Measurements from ENCODE around the gene ACTR8.

ACTR8 gene

DNA sequence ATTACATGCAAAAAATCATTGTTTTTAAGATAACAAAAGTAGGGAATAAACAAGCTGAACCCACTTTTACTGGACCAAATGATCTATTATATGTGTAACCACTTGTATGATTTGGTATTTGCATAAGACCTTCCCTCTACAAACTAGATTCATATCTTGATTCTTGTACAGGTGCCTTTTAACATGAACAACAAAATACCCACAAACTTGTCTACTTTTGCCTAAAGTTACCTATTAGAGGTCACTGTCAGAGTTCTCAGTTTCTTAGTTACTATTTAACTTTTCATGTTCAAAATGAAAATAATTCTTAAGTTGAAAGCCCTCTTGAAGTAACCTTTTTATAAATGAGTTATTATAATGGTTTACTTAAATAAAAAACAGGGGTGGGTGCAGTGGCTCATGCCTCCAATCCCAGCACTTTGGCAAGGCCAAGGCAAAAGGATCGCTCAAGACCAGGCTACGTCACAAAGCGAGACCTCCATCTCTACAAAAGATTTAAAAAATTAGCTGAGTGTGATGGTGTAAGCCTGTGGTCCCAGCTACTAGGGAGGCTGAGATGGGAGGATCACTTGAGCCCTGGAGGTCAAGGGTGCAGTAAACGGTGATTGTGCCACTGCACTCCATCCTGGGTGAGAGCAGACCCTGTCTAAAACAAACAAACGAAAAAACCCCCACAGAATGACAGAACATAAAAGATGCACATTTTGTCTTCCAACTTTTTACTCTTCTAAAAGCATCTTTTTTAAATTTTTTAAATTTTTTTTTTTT is 16.0 kb downstream of the ACTR8 start:
- no peak for DNase-seq (ENCODE audit: low read depth)

DNA sequence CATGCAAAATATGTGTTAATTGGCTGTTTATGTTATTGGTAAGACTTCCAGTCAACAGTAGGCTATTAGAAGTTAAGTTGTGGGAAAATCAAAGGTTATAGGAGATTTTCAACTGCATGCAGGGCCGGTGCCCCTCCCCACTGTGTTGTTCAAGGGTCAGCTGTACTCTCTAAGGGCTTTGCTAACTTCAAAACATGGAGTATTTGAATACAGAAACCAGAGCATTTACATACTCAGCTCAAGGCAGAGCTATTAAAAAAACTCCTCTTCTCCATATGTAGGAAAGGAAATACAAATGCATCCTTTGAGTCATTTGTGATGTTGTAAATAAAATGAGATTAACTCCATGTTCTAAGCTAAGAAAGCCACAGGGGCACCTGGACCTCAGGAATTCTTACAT is 18.8 kb downstream of the ACTR8 start:
- DNase-seq (ENCODE audit: low read depth): no peak

DNA sequence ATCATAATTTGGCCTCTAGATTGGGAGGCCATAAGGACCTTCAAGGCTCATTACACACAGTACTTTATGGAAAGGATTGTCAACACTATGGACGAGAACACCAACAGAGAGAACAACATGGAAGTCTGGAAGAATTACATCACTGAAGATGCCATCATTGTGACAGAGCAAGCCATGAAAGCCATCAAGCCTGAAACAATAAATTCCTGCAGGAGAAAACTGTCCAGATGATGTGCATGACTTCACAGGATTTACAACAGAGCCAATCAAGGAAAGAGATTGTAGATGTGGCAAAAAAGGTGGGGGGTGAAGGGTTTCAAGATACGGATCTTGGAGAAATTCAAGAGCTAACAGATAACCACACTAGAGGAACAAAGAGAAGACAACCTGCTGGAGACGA is 19.7 kb downstream of the ACTR8 start:
- DNase-seq (ENCODE audit: low read depth): no peak

DNA sequence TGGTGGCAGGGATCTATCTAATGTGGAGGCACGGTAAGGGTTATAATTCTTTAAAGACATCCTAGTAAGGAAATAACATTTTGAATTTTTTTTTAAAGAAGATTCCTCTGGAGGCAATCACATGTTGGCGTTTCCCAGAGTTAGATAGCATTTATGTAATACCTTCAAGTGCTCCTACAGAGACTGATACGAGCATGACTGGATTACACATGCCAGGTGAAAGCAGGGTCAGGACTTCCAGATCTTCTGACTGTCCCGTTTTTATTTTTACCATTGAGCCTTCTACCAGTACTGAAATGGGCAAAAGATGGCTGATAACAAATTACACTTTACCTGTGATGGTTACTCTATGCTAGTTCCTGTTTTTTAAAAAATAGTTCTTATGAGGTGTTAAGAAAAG is 21.8 kb downstream of the ACTR8 start:
- no peak for DNase-seq (ENCODE audit: low read depth)

GRCh38 chr3:53859178-53859577 is 22.8 kb downstream of the ACTR8 start:
- no peak for DNase-seq (ENCODE audit: low read depth)

GRCh38 chr3:53858096-53858741 is 23.7 kb downstream of the ACTR8 start:
- DNase-seq (ENCODE audit: low read depth): no peak

GRCh38 chr3:53856964-53857363 is 25.0 kb downstream of the ACTR8 start:
- no peak for DNase-seq (ENCODE audit: low read depth)

DNA sequence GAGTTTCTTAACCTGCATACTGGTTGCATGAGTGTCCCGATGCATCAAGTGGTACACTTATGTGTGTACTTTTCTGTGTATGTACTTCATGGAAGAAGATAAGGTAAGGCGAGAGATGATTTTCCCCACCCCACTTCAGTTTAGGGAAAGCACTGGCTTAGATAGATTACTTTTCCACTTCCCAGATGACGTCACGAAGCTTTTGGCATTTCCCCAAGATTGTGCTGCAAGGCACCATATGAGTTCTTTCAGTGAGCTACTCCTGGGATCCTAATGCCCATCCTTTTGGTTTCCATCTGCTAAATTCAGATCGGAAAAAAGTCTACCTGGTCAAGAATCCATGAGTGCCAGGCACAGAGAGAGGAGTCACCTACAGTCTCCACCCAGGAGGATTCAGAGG is 31.1 kb downstream of the ACTR8 start:
- DNase-seq (ENCODE audit: low read depth): no peak

GRCh38 chr3:53849916-53850315 is 32.0 kb downstream of the ACTR8 start:
- DNase-seq (ENCODE audit: low read depth): no peak

DNA sequence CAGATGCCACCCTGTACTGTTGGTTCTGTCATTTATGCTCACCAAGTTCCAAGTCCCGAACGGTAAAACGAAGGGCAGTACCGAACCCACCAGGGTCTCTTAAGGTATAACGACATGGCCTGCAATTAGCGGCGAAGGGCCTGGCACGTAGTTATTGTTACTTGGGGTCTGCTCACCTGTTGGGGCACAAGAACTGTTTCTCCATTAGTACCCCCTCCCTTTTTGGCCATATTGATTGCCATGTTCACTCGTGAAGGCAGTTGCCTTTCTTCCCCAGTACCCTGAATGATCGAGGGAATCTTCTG is 35.1 kb downstream of the ACTR8 start:
- no peak for DNase-seq (ENCODE audit: low read depth)

DNA sequence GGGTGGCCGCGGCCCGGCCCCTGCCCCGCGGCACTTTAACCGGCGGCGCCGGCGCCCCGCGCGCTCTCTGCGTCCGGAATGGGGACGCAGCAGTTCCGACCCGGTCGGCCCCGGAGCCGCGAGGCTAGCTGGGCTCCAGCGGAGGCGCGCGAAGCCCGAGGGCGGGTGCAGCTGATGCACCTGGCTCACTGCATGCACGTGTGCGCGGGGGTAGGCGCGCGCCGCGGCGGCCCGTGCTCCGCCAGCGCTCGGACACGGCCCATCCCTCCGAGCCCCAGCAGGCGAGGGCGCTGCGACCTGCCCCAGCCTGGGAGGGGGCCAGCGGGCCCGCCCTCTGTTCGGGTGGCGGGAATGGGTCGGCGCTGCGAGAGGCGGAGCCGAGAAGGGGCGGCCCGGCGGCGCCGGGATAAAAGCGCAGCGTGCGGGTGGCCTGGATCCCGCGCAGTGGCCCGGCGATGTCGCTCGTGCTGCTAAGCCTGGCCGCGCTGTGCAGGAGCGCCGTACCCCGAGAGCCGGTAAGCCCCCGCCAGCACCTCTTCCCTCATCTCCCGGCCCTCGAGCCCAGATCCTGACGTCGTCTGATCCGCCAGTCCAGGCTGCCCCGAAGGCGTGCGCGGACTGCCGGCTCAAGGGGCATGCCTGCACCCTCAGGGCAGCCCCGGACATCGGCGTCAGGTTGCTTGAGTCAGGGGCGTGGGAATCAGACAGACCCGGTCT is 35.7 kb downstream of the ACTR8 start, which contains the start of the genes CHDH and IL17RB:
Gene CHDH (minus strand): TSS at position 286 of the 717 bp plus-strand sequence. CDS start 22,411 bp downstream, outside the sequence.
Gene IL17RB (plus strand): TSS at position 435 of the 717 bp plus-strand sequence. CDS start 21 bp downstream, at position 456.
- DNase-seq (ENCODE audit: low read depth): no peak

GRCh38 chr3:53845881-53846133 is 36.1 kb downstream of the ACTR8 start:
- no peak for DNase-seq (ENCODE audit: low read depth)

DNA sequence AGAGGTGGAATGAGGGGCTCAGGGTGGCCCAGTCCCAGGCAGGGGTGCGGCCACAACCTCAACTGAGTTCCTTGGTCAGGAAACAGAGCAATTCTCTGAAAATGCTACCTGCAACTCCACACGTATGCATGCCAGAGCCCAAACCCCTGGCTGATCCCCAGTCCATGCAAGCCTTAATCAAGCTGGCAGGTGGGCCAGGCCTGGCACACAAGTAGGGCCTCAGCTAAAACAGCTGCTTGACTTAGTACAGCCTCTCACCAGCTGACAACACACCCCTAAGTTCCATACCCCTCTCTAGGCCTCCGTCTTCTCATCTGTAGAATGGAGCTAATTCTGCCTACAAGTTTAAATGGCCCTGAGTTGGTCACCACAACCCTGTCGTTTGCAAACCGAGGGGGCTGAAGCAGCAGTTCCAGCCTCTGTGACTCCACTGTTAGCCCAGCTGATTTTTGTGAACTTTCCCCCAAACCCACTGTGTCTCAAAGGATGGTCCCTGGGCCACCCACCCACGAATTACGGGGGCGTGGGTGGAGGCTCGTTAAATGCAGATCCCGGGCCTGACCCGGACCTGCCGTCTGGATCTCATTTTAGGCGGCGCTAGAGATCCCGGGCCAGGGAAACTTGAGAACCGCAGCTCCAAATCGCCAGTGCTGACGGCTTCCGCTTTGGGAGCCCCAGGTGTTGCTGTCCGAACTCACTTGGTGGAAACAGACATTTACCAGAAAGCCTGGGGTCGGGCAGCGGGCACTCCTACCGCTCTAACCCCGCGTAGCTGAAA is 36.7 kb downstream of the ACTR8 start:
- no peak for DNase-seq (ENCODE audit: low read depth)

- DNase-seq (ENCODE audit: low read depth): no peak
These were observed 37.5 kb downstream of the ACTR8 start for GRCh38 chr3:53844262-53845102.

DNA sequence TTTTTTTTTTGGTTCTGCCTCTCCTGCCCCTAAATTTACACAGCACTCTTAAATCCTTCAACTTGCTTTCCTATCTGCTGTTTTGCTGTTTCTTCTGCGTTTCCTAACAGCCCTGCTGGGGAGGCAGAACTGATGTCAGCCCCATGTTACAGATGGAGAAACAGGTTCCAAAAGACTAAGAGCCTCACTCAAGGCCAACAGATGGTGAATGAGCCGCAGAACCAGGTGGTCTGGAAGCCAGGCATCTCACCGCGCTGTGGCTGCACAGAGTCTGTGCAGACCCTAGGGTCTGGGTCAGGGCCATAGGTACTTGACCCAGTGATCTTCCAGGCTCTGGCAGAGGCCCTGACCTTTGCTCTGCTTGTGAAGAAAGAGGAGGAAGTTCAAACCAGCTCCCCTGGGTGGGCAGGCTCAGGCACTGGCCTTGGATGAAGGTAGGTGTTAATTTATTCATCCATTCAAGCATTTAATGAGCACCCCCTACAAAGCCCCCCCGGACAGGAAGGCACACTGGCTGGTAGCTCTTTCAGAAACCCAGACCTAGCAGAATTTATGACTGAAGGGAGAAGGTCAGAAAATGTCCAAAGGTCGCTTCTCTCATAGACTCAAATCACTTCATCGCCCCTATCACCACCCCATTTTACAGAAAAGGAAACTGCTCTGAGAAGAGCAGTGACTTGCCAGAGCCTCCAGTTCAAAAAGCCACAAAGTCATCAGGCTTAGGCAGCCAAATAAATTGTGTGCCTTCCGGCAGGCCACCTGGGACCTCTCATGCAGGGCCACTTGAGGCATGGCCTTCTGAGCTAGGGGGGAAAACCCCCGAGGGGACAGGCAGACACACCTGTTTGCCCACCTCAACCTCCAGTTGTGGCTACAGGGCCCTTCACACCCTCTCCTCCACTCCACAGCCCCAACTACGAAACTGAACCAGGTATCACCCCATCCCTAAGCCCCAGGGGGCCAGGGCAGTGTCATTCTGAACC is 38.5 kb downstream of the ACTR8 start:
- DNase-seq (ENCODE audit: low read depth): no peak

- DNase-seq (ENCODE audit: low read depth): no peak
These were observed 39.3 kb downstream of the ACTR8 start for GRCh38 chr3:53842436-53843194.

DNA sequence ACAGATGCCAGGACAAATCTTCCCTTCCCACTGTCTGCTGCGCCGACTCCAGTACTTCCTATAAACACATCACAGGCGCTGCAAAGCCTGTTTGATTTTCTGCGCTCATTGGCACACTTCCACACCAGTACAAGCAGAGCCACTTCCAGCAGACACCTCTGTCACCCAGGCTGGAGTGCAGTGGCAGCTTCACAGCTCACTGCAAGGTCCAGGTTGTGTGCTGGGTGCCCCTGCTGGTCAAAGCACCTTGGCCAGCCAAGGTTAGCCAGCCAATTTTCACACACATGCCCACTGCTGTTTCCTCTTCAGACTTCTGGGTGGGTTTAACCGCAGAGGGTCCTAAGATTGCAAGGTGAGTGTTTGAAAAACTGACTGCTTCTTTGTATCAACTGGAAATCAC is 40.7 kb downstream of the ACTR8 start:
- DNase-seq (ENCODE audit: low read depth): no peak

DNA sequence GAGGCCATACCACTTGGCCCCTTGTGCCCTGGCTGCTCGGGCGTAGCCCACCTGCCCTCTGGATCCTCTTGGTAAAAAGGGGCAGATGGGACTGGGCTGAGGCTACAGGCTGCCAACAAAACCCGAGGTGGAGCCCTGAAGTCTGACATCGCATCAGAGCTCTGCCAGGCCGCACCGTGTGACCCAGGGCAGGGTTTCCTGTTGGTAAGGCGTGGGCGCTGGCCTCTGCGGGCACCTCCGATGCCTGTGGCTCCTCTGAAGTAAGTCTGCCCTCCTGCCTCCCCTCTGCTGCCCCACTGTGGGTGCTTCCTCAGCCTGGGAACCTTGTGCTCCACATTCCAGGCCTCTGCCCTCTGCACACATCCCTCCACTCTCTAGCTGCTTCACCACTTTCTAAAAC is 44.6 kb downstream of the ACTR8 start:
- DNase-seq (ENCODE audit: low read depth): no peak

DNA sequence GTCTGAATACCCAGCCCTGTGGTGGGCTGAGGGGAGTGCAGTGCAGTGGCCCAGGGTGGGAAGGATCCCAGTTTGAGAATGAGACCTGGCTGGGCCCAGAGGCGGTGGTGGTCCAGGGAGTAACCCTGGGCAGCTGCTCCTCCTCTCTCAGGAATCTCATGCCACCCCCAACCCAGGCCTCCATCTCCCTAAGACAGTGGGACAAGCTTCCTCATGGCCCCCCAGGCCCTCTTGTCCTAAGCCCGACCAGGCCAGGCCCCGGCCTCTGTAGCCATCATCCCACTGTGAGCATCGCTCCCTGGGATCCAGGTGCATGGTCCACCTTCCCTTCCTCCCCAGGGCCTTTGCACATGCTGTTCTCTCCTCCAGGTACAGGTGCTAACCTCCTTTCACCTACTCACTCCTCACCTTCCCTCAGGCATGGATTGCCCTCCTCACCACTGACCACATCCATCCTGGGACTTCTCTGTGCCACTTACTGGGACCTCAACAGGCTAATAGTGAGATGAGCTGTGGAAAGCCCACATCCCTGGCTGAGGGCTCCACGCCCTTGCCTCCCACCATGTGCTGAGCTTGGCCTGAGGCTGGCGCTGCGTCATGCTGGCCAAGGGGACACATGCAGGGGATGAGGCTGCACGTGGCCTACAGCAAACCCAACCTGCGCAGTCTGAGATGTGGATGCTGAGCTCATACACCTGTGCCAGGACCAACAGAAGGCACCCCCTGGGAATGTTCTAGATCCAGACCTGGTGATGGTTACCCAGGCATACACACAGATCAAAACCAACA is 45.7 kb downstream of the ACTR8 start:
- DNase-seq (ENCODE audit: low read depth): no peak
